HepG2 (cell line): ENCODE results near the gene IP6K3. TPM values are rescaled to one million over a fixed set of nuclear protein-coding genes. Genes with fewer than 3 reads are reported as not detected.

Experiments used
- ATF6 ChIP-seq: sonication (generic); formaldehyde crosslinking; conservative IDR thresholded peaks from 2 replicates; pipeline ENCODE4 v1.4.0; 2020; ENCODE audit warnings: missing genetic modification reagents
- HMGXB4 ChIP-seq, 2 experiments: sonication (generic) in 1 of 2; formaldehyde crosslinking in 1 of 2; IDR thresholded peaks; 2 replicates each; pipeline versions ENCODE4 v1.4.0 to v1.6.1; 2018 to 2020; ENCODE audit warnings: missing genetic modification reagents in 2 of 2, borderline replicate concordance in 1 of 2, low read depth in 1 of 2, mild to moderate bottlenecking in 1 of 2, missing biosample characterization in 1 of 2
- JUND ChIP-seq: sonication (generic); formaldehyde crosslinking; IDR thresholded peaks from 2 replicates; pipeline ENCODE4 v1.8.0; 2022; ENCODE audit warnings: mild to moderate bottlenecking, missing genetic modification reagents
- MAZ ChIP-seq, 2 experiments: sonication (generic) in 1 of 2; formaldehyde crosslinking in 1 of 2; IDR thresholded peaks; 2 replicates each; pipeline versions ENCODE4 v1.5.0 to v1.6.1; 2012 to 2020; ENCODE audit warnings: low read depth in 2 of 2, mild to moderate bottlenecking in 2 of 2, borderline replicate concordance in 1 of 2, improper control_type of control experiment in 1 of 2, low read length in 1 of 2, missing genetic modification reagents in 1 of 2, moderate library complexity in 1 of 2
- PATZ1 ChIP-seq: sonication (generic); formaldehyde crosslinking; IDR thresholded peaks from 2 replicates; pipeline ENCODE4 v1.4.0; 2020; ENCODE audit warnings: missing genetic modification reagents
- RAD21 ChIP-seq: fragments of 450-650 bp; formaldehyde crosslinking; IDR thresholded peaks from 2 replicates; pipeline ENCODE4 v1.5.0; 2020; ENCODE audit warnings: mild to moderate bottlenecking
- RXRB ChIP-seq: IDR thresholded peaks from 2 replicates; pipeline ENCODE4 v1.6.1; 2016; ENCODE audit warnings: borderline replicate concordance, missing genetic modification reagents, missing compliant biosample characterization
- SKI ChIP-seq: fragments of 450-650 bp; IDR thresholded peaks from one replicate; pipeline ENCODE4 v1.6.1; 2018; ENCODE audit warnings: mild to moderate bottlenecking; ENCODE audit not compliant: partially characterized antibody
- UBTF ChIP-seq: sonication (generic); formaldehyde crosslinking; IDR thresholded peaks from 2 replicates; pipeline ENCODE4 v1.4.0; 2020; ENCODE audit warnings: mild to moderate bottlenecking, missing genetic modification reagents
- YY1 ChIP-seq: IDR thresholded peaks from 2 replicates; pipeline ENCODE4 v1.6.1; 2011; ENCODE audit warnings: low read length, low read depth, moderate library complexity, mild to moderate bottlenecking; ENCODE audit not compliant: insufficient read depth, insufficient replicate concordance
- ZBTB39 ChIP-seq: sonication (generic); formaldehyde crosslinking; IDR thresholded peaks from 2 replicates; pipeline ENCODE4 v1.5.0; 2020; ENCODE audit warnings: missing genetic modification reagents
- polyA plus RNA-seq, 8 experiments: library from polyadenylated mRNA; depleted of rRNA in 3 of 8; stranded (reverse) in 7 of 8; unstranded in 1 of 8; fragments of >200 nt; fragmentation: Illumina TruSeq in 4 of 8; extraction: Trizol in 4 of 8; gene quantifications; 2 replicates each; pipeline versions ENCODE4 v1.2.1 to v1.2.3, GENCODE V29; 2011 to 2016; ENCODE audit warnings: low read depth in 4 of 8, missing spikeins in 1 of 8, mixed read lengths in 1 of 8; ENCODE audit not compliant: insufficient read depth in 1 of 8
- total RNA-seq, 5 experiments: library from RNA; depleted of rRNA; stranded (reverse); fragments of >200 nt; fragmentation: Illumina TruSeq; extraction: Trizol; gene quantifications; 2 replicates each; pipeline ENCODE4 v1.2.3, GENCODE V29; 2016; ENCODE audit warnings: low read depth in 1 of 5
- TF ChIP-seq, protein P1 (sequence below): sonication (generic); formaldehyde crosslinking; IDR thresholded peaks from 2 replicates; pipeline ENCODE4; 2020; ENCODE audit warnings: missing genetic modification reagents, mild to moderate bottlenecking, borderline replicate concordance

IP6K3 gene
- total and polyA plus RNA-seq, 2 of the 13 experiments (the other 11 are each of a cell fraction or from before 2014, with no cell fraction given), result 0.11 to 0.18 TPM

DNA sequence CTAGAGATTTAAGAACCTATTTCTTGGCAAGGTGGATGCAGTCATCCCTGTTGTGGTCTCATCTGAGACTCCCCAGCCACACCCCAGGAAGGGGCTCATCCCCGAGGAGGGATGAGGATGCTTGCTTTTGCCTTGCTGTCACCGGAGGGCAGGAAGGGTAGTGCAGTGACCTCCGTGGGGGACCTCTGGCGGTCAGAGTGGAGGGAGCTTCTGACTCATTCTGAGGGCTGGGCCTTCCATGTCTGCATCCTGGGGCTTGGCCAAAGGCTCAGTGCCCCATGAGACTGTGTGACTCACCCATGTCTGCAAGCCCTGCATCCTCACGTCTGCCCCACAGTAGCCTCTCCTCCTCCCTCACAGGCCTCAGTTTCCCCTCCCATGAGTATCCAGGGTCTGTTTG, 73.9 kb downstream of the IP6K3 start (continued):
- peak; percentile 89 for TF ChIP-seq RAD21 (CRISPR knock-in tag)
- TF ChIP-seq SKI, result peak; percentile 66
- TF ChIP-seq ZBTB39, result no peak
- TF ChIP-seq ATF6 (CRISPR knock-in tag), result no peak
- TF ChIP-seq PATZ1, result peak; percentile 29; the same call in 1 of the 2 replicates
- TF ChIP-seq UBTF (CRISPR knock-in tag), result 0 out of 2 replicates have a peak, but pooled peaks have one; percentile 34
- TF ChIP-seq RXRB (CRISPR knock-in tag), result peak; percentile 43; the same call in 1 of the 2 replicates
- peak; percentile 26; the same call in 1 of the 2 replicates for TF ChIP-seq JUND
- TF ChIP-seq YY1, result peak; percentile 57
- TF ChIP-seq MAZ (IDR thresholded peaks at IDR 0.05; ENCODE audit: borderline replicate concordance, low read depth, low read length), result 0 out of 2 replicates have a peak, but pooled peaks have one; percentile 39
- TF ChIP-seq MAZ (CRISPR knock-in tag; IDR thresholded peaks at IDR 0.05; ENCODE audit: low read depth), result no peak
- TF ChIP-seq, protein P1, sequence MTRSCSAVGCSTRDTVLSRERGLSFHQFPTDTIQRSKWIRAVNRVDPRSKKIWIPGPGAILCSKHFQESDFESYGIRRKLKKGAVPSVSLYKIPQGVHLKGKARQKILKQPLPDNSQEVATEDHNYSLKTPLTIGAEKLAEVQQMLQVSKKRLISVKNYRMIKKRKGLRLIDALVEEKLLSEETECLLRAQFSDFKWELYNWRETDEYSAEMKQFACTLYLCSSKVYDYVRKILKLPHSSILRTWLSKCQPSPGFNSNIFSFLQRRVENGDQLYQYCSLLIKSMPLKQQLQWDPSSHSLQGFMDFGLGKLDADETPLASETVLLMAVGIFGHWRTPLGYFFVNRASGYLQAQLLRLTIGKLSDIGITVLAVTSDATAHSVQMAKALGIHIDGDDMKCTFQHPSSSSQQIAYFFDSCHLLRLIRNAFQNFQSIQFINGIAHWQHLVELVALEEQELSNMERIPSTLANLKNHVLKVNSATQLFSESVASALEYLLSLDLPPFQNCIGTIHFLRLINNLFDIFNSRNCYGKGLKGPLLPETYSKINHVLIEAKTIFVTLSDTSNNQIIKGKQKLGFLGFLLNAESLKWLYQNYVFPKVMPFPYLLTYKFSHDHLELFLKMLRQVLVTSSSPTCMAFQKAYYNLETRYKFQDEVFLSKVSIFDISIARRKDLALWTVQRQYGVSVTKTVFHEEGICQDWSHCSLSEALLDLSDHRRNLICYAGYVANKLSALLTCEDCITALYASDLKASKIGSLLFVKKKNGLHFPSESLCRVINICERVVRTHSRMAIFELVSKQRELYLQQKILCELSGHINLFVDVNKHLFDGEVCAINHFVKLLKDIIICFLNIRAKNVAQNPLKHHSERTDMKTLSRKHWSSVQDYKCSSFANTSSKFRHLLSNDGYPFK (CRISPR knock-in tag), result 0 out of 2 replicates have a peak, but pooled peaks have one; percentile 36
- peak in 1 of 2 experiments; percentile 61; a peak in 1 of 4 replicates for TF ChIP-seq HMGXB4 (CRISPR knock-in tag; IDR thresholded peaks at IDR 0.05; ENCODE audit: borderline replicate concordance in 1 of 2, low read depth in 1 of 2)
